Stomach (tissue), 9 donors: Measurements from ENCODE around the gene VEGFB. TPM values are rescaled to one million over a fixed set of nuclear protein-coding genes. Genes with fewer than 3 reads are reported as not detected.
A peak's percentile ranks its signal among the peaks of the same experiment; 100 is the strongest.

Source experiments
- DNase-seq, 2 donors: peaks; one replicate each; pipeline versions ENCODE4 v3.0.0 to v3.0.0-alpha.2; 2013 to 2019
- H3K27ac ChIP-seq, 5 donors: fragments of 200-600 bp in 4 of 5; sonication (generic) in 4 of 5; one replicate each; pipeline ENCODE4 v1.5.1; 2013 to 2019; ENCODE audit warnings: mild to moderate bottlenecking in 1 of 5, moderate library complexity in 1 of 5
- H3K27me3 ChIP-seq, 3 donors: fragments of 200-600 bp; sonication (generic); one replicate each; pipeline ENCODE4 v1.5.1; 2017 to 2019; ENCODE audit warnings: mixed run types in 1 of 3
- H3K36me3 ChIP-seq, 4 donors: fragments of 200-600 bp; sonication (generic); 1 replicate in 3 of 4; 2 replicates in 1 of 4; pipeline ENCODE4 v1.5.1; 2016 to 2019
- H3K4me1 ChIP-seq, 4 donors: fragments of 200-600 bp; sonication (generic); one replicate each; pipeline ENCODE4 v1.5.1; 2016 to 2019
- H3K4me3 ChIP-seq, 4 donors: fragments of 200-600 bp; sonication (generic) in 3 of 4; one replicate each; pipeline ENCODE4 v1.5.1; 2016 to 2019; ENCODE audit warnings: mild to moderate bottlenecking in 1 of 4
- H3K9me3 ChIP-seq, 4 donors: fragments of 200-600 bp; sonication (generic); one replicate each; pipeline ENCODE4 v1.5.1; 2016 to 2019
- EP300 ChIP-seq: sonication (generic); formaldehyde crosslinking; IDR thresholded peaks from one replicate; pipeline ENCODE4 v1.6.1; 2017; ENCODE audit warnings: antibody characterized with exemption
- POLR2A ChIP-seq, 4 donors: fragments of 450-650 bp; IDR thresholded peaks; one replicate each; pipeline ENCODE4 v1.6.1; 2016; ENCODE audit warnings: antibody characterized with exemption in 4 of 4, control low read depth in 2 of 4, mild to moderate bottlenecking in 1 of 4, moderate library complexity in 1 of 4
- POLR2AphosphoS5 ChIP-seq, 3 donors: sonication (generic); formaldehyde crosslinking; IDR thresholded peaks; one replicate each; pipeline ENCODE4 v1.6.1; 2016; ENCODE audit warnings: antibody characterized with exemption in 3 of 3
- WGBS, 5 donors: extraction: QIAGEN DNeasy Blood & Tissue Kit in 3 of 5; methylation state at CpG; one replicate each; pipeline versions ENCODE4 v1.1.5 to v1.1.7; 2013 to 2018; 5-methylcytosine and 5-hydroxymethylcytosine counted together
- intact Hi-C: fragments of 100-400 bp; cut with DNase I; formaldehyde crosslinking; loops from one replicate; pipeline ENCODE4 v1.15.1; 2023; ENCODE audit warnings: low total_unique reads
- polyA plus RNA-seq, 3 donors: library from polyadenylated mRNA; stranded (reverse); fragments of 200-250 nt; gene quantifications; one replicate each; pipeline ENCODE4 v1.2.3, GENCODE V29; 2013
- total RNA-seq, 5 donors: library from RNA; depleted of rRNA; stranded (reverse); fragments of >200 nt; gene quantifications; one replicate each; pipeline versions ENCODE4 v1.1.0 to v1.2.3, GENCODE V29; 2014 to 2016
- TF ChIP-seq, protein P1 (sequence below), 7 experiments: fragments of 450-650 bp in 4 of 7; fragments of 200-600 bp in 3 of 7; sonication (generic) in 3 of 7; IDR thresholded peaks; one replicate each; pipeline ENCODE4 v1.5.1; 2016 to 2019; ENCODE audit warnings: antibody characterized with exemption in 7 of 7, control low read depth in 2 of 7, mild to moderate bottlenecking in 1 of 7
- donor health status: healthy with polysubstance abuse.
- donor health status: Bipolar disorder and iron deficiency.
- donor health status: healthy.

VEGFB gene
- total and polyA plus RNA-seq, 8 donors: 2.9 to 167 (median 65.1) TPM

- 29 to 39% (median 35%) methylated on average over 29 to 31 of the region's 31 CpGs for WGBS, 5 donors
- H3K9me3 ChIP-seq: no peaks in the 10 kb centered on the region
- peak overlapping the region; percentile 69 to 85 (median 74) for H3K4me3 ChIP-seq
- peaks cover 37 to 71% (median 65%) of the 10 kb centered on the region in 4 donors for H3K4me1 ChIP-seq
- intact Hi-C loops: no loop called here
- no peaks in the 10 kb centered on the region for H3K27me3 ChIP-seq
- peaks cover 14 to 16% (median 15%) of the 10 kb centered on the region in 4 donors for H3K36me3 ChIP-seq
- DNase-seq: no peak
- TF ChIP-seq POLR2AphosphoS5 (IDR thresholded peaks at IDR 0.05): no peak
- TF ChIP-seq EP300: no peak
- H3K27ac ChIP-seq: peak overlapping the region; percentile 76 to 93 (median 86)
Observed at GRCh38 chr11:64247729-64248531, 13.5 kb downstream of the VEGFB start.

DNA sequence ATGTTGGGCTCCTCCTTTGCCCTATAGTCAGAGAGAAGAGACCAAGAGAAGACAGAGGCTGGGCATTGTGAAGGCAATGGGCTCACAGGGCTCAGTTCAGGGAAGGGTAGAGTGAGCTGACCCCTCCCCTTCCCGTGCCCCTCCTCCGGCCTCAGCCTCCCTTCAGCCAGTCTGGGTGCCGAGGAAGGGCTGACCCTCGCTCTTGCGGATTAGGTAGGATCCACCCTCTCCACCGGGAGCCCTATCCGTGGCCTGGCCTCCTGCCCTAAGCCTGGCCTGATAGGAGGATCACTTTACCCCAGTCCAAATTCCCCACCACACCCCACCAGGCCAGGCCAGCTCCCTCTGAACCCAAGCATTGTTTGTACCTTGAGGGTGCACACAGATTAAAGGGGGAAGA lies 14.2 kb downstream of the VEGFB start:
- Histone ChIP-seq H3K36me3 (peaks cover 7 to 10% (median 8%) of the 10 kb centered on the region in 4 donors), H3K27ac (no peak overlapping the region), H3K4me1 (peaks cover 36 to 71% (median 66%) of the 10 kb centered on the region in 4 donors), H3K9me3 (no peaks in the 10 kb centered on the region), H3K27me3 (no peaks in the 10 kb centered on the region), H3K4me3 (no peak overlapping the region)
- TF ChIP-seq POLR2AphosphoS5 (IDR thresholded peaks at IDR 0.05) (no peak), EP300 (no peak), POLR2A (IDR thresholded peaks at IDR 0.05) (no peak)
- TF ChIP-seq, protein P1, sequence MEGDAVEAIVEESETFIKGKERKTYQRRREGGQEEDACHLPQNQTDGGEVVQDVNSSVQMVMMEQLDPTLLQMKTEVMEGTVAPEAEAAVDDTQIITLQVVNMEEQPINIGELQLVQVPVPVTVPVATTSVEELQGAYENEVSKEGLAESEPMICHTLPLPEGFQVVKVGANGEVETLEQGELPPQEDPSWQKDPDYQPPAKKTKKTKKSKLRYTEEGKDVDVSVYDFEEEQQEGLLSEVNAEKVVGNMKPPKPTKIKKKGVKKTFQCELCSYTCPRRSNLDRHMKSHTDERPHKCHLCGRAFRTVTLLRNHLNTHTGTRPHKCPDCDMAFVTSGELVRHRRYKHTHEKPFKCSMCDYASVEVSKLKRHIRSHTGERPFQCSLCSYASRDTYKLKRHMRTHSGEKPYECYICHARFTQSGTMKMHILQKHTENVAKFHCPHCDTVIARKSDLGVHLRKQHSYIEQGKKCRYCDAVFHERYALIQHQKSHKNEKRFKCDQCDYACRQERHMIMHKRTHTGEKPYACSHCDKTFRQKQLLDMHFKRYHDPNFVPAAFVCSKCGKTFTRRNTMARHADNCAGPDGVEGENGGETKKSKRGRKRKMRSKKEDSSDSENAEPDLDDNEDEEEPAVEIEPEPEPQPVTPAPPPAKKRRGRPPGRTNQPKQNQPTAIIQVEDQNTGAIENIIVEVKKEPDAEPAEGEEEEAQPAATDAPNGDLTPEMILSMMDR (IDR thresholded peaks at IDR 0.05): no peak
- 69 to 85% (median 80%) methylated on average over 6 to 7 of the region's 7 CpGs for WGBS, 5 donors
- intact Hi-C loops: no loop called here
- no peak for DNase-seq

DNA sequence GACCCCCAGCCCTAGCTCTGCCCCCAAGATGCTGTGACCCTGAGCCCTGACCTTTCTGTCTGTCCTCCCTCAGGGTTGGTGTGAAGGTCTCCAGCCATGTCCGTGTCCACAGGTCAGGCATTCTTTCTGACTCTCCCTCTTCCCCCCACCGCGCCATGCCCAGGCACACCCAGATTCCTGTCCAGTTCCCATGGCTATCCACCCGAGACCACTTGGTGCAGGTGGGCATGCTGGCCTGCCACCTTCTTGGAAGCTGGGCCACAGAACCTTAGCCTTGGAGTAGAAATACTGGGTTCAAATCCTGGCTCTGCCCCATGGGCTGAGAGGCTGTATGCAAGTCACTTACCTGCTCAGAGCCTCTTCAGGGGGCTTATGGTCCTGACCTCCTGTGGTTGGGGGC lies 14.7 kb downstream of the VEGFB start:
- H3K27ac ChIP-seq: no peak overlapping the region
- peaks cover 3 to 5% (median 4%) of the 10 kb centered on the region in 4 donors for H3K36me3 ChIP-seq
- H3K9me3 ChIP-seq: no peaks in the 10 kb centered on the region
- peaks cover 36 to 70% (median 66%) of the 10 kb centered on the region in 4 donors for H3K4me1 ChIP-seq
- WGBS, 5 donors: 89 to 95% (median 95%) methylated on average over 3 to 4 of the region's 4 CpGs
- no peak for DNase-seq
- TF ChIP-seq POLR2AphosphoS5 (IDR thresholded peaks at IDR 0.05) (no peak), POLR2A (IDR thresholded peaks at IDR 0.05) (no peak), EP300 (no peak)
- TF ChIP-seq, protein P1 (IDR thresholded peaks at IDR 0.05): no peak
- H3K27me3 ChIP-seq: no peaks in the 10 kb centered on the region
- no peak overlapping the region for H3K4me3 ChIP-seq
- intact Hi-C loops: no loop called here

GRCh38 chr11:64249563-64250414 lies 15.4 kb downstream of the VEGFB start:
- Histone ChIP-seq H3K9me3 (no peaks in the 10 kb centered on the region), H3K4me1 (peaks cover 36 to 67% (median 61%) of the 10 kb centered on the region in 4 donors), H3K27me3 (no peaks in the 10 kb centered on the region), H3K4me3 (no peak overlapping the region), H3K27ac (no peak overlapping the region), H3K36me3 (peaks cover 5 to 7% (median 6%) of the 10 kb centered on the region in 4 donors)
- intact Hi-C loops: no loop called here
- TF ChIP-seq POLR2A (IDR thresholded peaks at IDR 0.05): no peak
- TF ChIP-seq, protein P1 (IDR thresholded peaks at IDR 0.05): no peak
- no peak for TF ChIP-seq POLR2AphosphoS5 (IDR thresholded peaks at IDR 0.05)
- TF ChIP-seq EP300: no peak
- DNase-seq: no peak
- 80 to 87% (median 85%) methylated on average over 7 to 8 of the region's 8 CpGs for WGBS, 5 donors
